GM10266 (cell line): ENCODE measurements around the gene TVP23A.

Experiments used
- DNase-seq: peaks from one replicate; pipeline ENCODE4 v3.0.0; 2012; ENCODE audit errors: extremely low spot score
- CTCF ChIP-seq: IDR thresholded peaks from 2 replicates; pipeline ENCODE4 v1.5.1; 2012; ENCODE audit warnings: mild to moderate bottlenecking, low read depth; ENCODE audit not compliant: control insufficient read depth, insufficient read depth; ENCODE audit errors: missing control alignments

Gene TVP23A

DNA sequence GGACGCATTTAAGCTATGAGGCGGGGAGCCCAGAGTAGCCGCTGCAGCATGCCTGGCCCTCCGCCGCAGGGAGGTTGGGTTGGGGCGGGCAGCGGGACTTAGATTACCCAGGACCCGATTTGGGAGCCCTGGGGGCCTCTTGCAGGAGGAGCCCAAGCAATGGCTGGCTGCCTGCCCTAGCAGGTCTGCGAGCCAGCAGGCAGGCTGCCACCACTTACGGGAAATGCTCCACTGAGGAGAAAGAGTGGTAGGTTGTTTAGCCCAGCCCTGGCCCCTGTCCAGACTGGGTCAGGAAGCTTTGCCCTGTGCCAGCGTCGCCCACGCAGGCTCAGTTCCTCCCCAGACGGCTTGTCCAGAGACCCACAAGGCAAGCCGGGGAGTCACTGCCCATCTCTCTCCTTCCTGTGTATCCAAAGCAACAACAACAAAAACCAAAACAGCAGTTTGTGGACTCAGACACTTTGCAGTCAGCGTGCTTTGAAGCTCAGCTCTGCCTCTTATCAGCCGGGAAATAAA is 10.3 kb upstream of the TVP23A start:
- no peak for TF ChIP-seq CTCF
- DNase-seq = no peak

DNA sequence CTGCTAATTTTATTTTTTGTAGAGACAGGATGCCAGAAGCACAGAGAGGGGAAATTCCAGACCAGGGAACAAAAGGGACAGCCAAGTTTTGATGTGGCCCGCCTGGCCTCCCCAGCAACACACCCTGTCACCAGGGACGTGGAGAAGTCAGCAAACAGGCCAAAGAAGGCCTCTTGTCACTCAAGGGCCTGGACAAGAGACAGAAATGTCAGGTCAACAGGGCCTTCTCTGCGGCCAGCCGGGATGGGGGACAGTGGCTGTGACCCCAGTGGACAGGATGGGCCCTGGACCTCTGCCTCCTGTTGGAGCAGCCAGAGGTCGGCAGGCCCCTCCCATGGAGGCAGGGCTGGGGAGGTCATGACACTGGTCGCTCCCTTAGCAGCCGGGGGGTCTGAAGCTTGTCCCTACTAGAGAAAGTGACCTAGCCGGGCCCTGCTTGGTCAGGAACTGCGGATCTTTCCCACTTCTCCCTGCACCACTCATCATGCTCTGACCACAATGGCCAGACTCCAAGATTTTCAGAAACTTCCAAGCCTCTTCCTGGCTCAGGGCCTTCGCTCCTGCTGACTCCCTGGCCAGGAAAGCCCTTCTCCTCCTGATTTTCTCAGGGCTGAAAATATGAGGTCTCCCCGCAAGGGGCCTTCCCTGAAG is 9.2 kb upstream of the TVP23A start:
- TF ChIP-seq CTCF = no peak
- DNase-seq = no peak

GRCh38 chr16:10824111-10824893 is 5.7 kb upstream of the TVP23A start:
- TF ChIP-seq CTCF = no peak
- DNase-seq = no peak

DNA sequence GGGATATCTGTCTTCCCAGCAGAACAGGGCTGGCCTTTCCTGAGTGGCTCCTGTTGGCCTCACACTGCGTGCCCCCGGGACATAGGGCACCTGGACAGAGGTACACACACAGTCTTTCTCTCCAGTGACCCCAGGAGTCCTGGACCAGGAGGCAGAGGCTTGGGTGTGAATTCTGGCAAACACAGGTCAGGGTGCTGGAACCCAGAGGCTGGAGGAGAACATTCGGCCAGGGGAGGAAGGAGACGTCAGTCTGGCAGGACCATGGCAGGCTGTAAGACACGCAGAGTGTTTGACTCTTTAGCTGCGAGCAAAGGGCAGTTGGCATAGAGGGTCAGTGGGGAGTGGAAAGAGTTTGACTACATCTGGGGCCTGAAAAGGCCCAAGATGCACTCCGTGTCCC is 4.1 kb upstream of the TVP23A start:
- no peak for TF ChIP-seq CTCF
- DNase-seq = no peak

DNA sequence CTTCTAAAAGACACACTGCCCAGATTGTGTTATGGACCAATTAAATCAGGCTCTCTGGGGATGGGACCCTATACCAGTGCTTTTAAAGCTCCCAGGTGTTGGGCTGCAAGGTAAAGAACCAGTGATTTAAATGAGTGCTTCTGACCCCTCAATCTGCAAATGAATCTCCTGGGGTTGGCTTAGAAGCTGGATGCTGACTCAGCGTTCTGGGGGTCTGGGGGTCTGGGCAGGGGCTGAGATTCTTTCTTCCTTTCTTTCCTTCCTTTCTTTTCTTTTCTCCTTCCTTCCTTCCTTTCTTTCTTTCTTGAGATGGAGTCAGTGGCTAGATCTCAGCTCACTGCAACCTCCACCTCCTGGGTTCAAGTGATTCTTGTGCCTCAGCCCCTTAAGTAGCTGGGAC is 2.0 kb upstream of the TVP23A start:
- DNase-seq = no peak
- no peak for TF ChIP-seq CTCF

DNA sequence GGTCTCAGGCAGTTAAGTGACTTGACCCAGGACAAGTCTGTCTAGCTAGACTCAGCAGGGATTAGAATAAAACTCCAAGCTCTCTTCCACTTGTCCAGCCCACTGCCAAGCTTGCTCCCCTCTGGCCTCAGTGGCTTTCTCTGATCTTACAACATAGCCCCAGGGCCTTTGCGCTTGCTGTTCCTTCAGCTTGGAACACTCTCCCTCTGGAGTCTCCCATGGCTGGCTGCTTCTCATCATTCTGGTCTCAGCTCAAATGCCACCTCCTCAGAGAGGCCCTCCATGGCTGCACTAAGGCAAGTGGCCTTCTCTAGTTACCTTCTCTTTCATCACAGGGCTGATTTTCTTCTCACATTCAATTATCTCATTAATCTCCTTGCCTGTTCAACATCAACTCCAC is 1.1 kb downstream of the TVP23A start:
- DNase-seq = no peak
- TF ChIP-seq CTCF = no peak

GRCh38 chr16:10813099-10813455 is 5.5 kb downstream of the TVP23A start:
- DNase-seq = no peak
- TF ChIP-seq CTCF = no peak
